Measurements from ENCODE around the gene WDR7.
A peak's percentile ranks its signal among the peaks of the same experiment; 100 is the strongest.

The WDR7 gene

DNA sequence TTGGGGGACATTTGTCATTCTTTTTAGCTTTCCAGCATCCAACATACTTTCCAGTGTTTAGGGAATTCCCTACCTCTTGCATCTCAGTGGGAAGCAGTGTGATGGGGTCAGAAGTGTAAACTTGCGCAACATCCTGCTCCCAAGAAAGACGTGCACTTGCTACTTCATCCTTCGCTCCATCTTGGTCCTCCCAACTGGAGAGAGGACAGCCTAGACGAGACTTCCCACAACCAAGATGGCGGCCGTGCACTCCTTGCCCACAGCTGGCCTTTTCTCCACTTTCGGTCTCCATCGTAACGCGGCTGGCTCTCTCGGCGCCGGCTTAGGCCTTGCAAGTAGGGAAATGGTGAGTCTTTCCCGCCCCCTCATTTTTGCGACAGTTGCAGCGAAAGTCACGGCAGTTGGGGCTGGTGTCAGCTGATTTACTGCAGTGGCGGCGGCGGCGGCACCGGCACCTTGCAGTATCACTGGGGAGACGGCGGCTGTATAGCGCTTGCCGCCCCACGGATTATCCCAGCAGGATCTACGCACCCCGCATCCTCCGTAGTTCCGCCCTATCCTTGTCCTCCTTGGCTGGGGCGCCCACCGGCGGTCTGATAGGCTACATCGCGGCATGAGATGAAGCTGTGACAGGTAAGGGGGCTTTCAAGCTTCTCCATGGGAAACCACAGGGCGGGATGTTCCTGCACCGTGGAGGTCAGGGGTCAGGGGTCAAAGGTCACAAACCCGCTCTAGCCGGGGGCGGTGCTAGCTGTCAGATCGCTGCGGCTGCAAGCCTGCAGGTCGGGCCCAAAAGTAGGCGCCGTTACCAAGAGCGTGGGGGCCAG, at the start of gene WDR7:
WDR7 (plus strand) TSS at position 416 of the 827 bp plus-strand sequence. CDS start 21,157 bp downstream, outside the sequence.
- H3K36me3 ChIP-seq (ENCODE audit: control insufficient read depth in 2 of 2, insufficient read depth in 2 of 2, low read length in 2 of 2): no peaks in the 10 kb centered on the region
- peak within 1 kb of the TSS; percentile 84 to 86 for H3K9ac ChIP-seq (ENCODE audit: low read depth in 1 of 2, low read length in 2 of 2)
- H3K27ac ChIP-seq (ENCODE audit: low read depth in 2 of 2, low read length in 2 of 2): peak within 1 kb of the TSS; percentile 82 to 87

DNA sequence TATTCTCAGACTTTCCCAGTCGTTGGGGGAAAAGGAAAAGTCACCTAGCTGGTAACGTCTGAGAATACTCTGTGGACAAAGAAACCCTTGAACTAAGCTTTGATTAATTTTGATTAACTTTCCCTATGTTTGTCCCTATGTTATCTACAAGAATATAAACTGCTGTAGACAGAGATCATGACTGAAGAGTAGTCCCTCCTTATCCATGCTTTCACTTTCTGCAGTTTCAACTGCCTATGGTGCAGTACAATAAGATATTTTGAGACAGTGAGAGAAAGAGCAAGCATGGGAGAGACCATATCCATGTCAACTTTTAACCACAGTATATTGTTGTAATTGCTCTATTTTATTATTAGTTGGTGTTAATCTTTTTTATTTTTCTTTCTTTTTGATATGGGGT, 44.5 kb upstream of the WDR7 start:
- H3K27ac ChIP-seq (ENCODE audit: low read depth in 2 of 2, low read length in 2 of 2): no peak overlapping the region
- H3K9ac ChIP-seq (ENCODE audit: low read depth in 1 of 2, low read length in 2 of 2): no peak overlapping the region
- H3K36me3 ChIP-seq (ENCODE audit: control insufficient read depth in 2 of 2, insufficient read depth in 2 of 2, low read length in 2 of 2): peaks cover 18 to 23% of the 10 kb centered on the region in 2 donors

More for the DNA sequence above, at the start of gene WDR7:
- peak within 1 kb of the TSS; percentile 98 to 99 for H3K4me3 ChIP-seq (ENCODE audit: low read length in 2 of 2)
- peaks cover 8 to 14% of the 10 kb centered on the region in 2 donors for H3K4me1 ChIP-seq (ENCODE audit: control insufficient read depth in 2 of 2, insufficient read depth in 2 of 2, low read length in 2 of 2)
- no peaks in the 10 kb centered on the region for H3K9me3 ChIP-seq (ENCODE audit: control insufficient read depth in 2 of 2, low read length in 2 of 2)
- H3K27me3 ChIP-seq (ENCODE audit: control insufficient read depth in 2 of 2, insufficient read depth in 2 of 2, low read length in 2 of 2): no peaks in the 10 kb centered on the region

DNA sequence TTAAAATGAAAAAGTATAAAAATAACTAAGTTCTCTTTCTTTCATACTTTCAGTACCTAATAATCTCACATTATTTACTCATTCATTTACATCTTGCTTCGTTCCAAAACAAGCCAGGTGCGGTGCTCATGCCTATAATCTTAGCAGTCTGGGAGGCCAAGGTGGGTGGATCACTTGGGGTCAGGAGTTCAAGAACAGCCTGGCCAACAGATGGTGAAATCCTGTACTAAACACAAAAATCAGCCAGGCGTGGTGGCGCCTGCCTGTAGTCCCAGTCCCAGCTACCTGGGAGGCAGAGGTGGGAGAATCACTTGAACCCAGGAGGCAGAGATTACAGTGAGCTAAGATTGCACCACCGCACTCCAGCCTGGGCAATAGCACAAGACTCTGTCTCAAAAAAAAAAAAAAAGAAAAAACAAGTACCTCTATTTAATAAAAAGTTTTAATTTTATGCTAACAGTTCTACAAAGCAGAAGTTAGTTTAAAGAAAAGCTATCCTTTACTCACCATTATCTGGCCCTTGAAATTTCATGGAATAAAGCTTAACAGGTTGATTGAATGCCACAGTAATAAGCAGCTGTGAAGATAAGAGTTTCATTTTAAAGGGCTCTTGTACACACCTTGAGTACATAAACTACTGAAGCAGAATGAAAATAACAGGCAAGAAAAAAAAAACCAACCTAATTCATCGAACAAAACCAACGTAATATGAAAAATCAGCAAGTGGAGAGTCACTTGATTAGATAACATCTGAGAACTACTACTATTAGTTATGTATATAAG, 35.2 kb upstream of the WDR7 start:
- H3K36me3 ChIP-seq (ENCODE audit: control insufficient read depth in 2 of 2, insufficient read depth in 2 of 2, low read length in 2 of 2): peaks cover 28 to 43% of the 10 kb centered on the region in 2 donors
- no peaks in the 10 kb centered on the region for H3K27me3 ChIP-seq (ENCODE audit: control insufficient read depth in 2 of 2, insufficient read depth in 2 of 2, low read length in 2 of 2)
- H3K27ac ChIP-seq (ENCODE audit: low read depth in 2 of 2, low read length in 2 of 2): no peak overlapping the region

More for the DNA sequence above, 44.5 kb upstream of the WDR7 start:
- H3K27me3 ChIP-seq (ENCODE audit: control insufficient read depth in 2 of 2, insufficient read depth in 2 of 2, low read length in 2 of 2): no peaks in the 10 kb centered on the region
- H3K9me3 ChIP-seq (ENCODE audit: control insufficient read depth in 2 of 2, low read length in 2 of 2): no peaks in the 10 kb centered on the region
- H3K4me3 ChIP-seq (ENCODE audit: low read length in 2 of 2): no peak overlapping the region
- H3K4me1 ChIP-seq (ENCODE audit: control insufficient read depth in 2 of 2, insufficient read depth in 2 of 2, low read length in 2 of 2): no peaks in the 10 kb centered on the region

DNA sequence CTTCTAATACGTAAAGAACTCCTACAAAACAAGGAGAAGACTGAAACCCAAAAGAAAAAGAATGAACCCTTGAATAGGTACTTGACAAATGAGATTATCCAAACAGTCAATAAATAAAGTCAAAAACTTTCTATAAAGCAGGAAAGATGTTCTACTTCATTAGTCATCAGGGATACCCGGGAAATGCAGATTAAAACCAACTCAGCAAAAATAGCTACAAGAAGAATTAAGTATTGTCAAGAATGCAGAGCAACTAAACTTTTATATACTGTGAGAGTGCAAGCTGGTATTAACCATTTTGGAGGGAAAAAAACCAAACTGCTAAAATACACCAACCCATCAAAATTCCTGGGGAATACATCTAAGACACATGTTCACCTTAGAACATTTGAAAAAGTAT, 23.2 kb upstream of the WDR7 start:
- Histone ChIP-seq H3K9me3 (ENCODE audit: control insufficient read depth in 2 of 2, low read length in 2 of 2) (no peaks in the 10 kb centered on the region), H3K27me3 (ENCODE audit: control insufficient read depth in 2 of 2, insufficient read depth in 2 of 2, low read length in 2 of 2) (no peaks in the 10 kb centered on the region), H3K4me1 (ENCODE audit: control insufficient read depth in 2 of 2, insufficient read depth in 2 of 2, low read length in 2 of 2) (peaks cover 8 to 10% of the 10 kb centered on the region in 2 donors)

More for the DNA sequence above, 35.2 kb upstream of the WDR7 start:
- Histone ChIP-seq H3K4me1 (ENCODE audit: control insufficient read depth in 2 of 2, insufficient read depth in 2 of 2, low read length in 2 of 2) (peaks cover 0 to 5% of the 10 kb centered on the region in 2 donors), H3K9me3 (ENCODE audit: control insufficient read depth in 2 of 2, low read length in 2 of 2) (no peaks in the 10 kb centered on the region), H3K9ac (ENCODE audit: low read depth in 1 of 2, low read length in 2 of 2) (no peak overlapping the region), H3K4me3 (ENCODE audit: low read length in 2 of 2) (no peak overlapping the region)

DNA sequence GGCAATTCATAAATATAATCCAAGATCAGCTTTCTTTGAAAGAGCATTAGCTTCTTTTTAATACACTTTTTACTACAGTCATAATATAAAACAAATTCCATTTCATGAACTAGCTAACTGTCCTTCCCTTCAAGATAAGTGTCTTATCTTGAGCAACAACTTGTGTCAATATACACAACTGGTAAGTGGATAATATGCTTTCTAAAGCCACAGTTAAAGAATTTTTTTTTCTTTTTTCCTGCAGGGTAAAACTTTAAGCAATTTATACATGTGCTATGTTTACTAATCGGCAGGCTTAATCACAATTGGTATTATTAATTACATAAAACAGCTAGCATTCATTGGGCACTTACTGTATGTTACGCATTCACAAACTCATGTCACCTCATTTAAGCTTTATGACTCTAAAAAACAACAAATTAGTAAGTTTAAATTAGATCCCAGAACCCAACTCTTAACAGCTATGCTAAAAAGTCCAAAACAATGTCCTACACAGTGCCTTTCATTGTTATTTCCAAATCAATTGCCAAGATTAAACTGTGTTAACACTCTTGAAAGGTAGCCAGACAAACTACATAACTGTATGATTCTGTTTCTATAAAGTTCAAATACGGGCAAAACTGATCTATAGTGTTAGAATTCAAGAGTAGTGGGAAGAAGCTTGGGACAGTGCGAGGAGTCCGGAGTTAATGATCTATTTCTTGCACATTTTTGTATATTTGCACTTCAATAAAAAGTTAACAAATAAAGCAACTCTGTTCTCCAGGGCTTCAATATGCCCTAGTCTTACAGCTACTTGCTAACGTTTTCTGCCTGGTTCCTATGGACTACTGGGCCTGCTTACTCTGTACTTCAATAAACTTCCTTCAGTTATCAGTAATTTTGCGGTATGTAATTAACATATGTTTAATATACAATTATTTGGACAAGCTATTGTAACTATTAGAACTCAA, 18.8 kb upstream of the WDR7 start:
- Histone ChIP-seq H3K4me3 (ENCODE audit: low read length in 2 of 2) (no peak overlapping the region), H3K27ac (ENCODE audit: low read depth in 2 of 2, low read length in 2 of 2) (no peak overlapping the region), H3K9ac (ENCODE audit: low read depth in 1 of 2, low read length in 2 of 2) (no peak overlapping the region), H3K4me1 (ENCODE audit: control insufficient read depth in 2 of 2, insufficient read depth in 2 of 2, low read length in 2 of 2) (peaks cover 14 to 15% of the 10 kb centered on the region in 2 donors), H3K27me3 (ENCODE audit: control insufficient read depth in 2 of 2, insufficient read depth in 2 of 2, low read length in 2 of 2) (no peaks in the 10 kb centered on the region), H3K36me3 (ENCODE audit: control insufficient read depth in 2 of 2, insufficient read depth in 2 of 2, low read length in 2 of 2) (peaks cover 0 to 5% of the 10 kb centered on the region in 2 donors), H3K9me3 (ENCODE audit: control insufficient read depth in 2 of 2, low read length in 2 of 2) (no peaks in the 10 kb centered on the region)

More for the DNA sequence above, 23.2 kb upstream of the WDR7 start:
- H3K4me3 ChIP-seq (ENCODE audit: low read length in 2 of 2): no peak overlapping the region
- H3K27ac ChIP-seq (ENCODE audit: low read depth in 2 of 2, low read length in 2 of 2): no peak overlapping the region
- no peak overlapping the region for H3K9ac ChIP-seq (ENCODE audit: low read depth in 1 of 2, low read length in 2 of 2)
- H3K36me3 ChIP-seq (ENCODE audit: control insufficient read depth in 2 of 2, insufficient read depth in 2 of 2, low read length in 2 of 2): peaks cover 5 to 16% of the 10 kb centered on the region in 2 donors

DNA sequence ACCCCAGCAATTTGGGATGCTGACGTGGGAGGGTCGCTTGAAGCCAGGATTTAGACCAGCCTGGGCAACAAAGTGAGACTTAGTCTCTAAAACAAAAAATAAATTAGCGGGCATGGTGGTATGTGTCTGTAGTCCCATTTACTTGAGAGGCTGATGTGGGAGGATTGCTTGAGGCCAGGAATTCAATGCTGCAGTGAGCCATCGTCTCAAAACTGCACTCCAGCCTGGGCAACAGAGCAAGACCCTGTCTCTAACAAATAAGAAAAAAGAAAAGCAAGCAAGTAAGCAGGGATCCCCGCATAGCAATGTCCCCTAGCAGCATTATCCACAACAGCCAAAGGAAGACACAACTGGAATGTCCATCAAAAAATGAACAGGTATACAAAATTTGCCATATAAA, 16.2 kb upstream of the WDR7 start:
- Histone ChIP-seq H3K4me1 (ENCODE audit: control insufficient read depth in 2 of 2, insufficient read depth in 2 of 2, low read length in 2 of 2) (peaks cover 14 to 18% of the 10 kb centered on the region in 2 donors), H3K27ac (ENCODE audit: low read depth in 2 of 2, low read length in 2 of 2) (no peak overlapping the region), H3K9ac (ENCODE audit: low read depth in 1 of 2, low read length in 2 of 2) (no peak overlapping the region), H3K27me3 (ENCODE audit: control insufficient read depth in 2 of 2, insufficient read depth in 2 of 2, low read length in 2 of 2) (no peaks in the 10 kb centered on the region), H3K4me3 (ENCODE audit: low read length in 2 of 2) (no peak overlapping the region), H3K36me3 (ENCODE audit: control insufficient read depth in 2 of 2, insufficient read depth in 2 of 2, low read length in 2 of 2) (peaks cover 0 to 5% of the 10 kb centered on the region in 2 donors), H3K9me3 (ENCODE audit: control insufficient read depth in 2 of 2, low read length in 2 of 2) (no peaks in the 10 kb centered on the region)

DNA sequence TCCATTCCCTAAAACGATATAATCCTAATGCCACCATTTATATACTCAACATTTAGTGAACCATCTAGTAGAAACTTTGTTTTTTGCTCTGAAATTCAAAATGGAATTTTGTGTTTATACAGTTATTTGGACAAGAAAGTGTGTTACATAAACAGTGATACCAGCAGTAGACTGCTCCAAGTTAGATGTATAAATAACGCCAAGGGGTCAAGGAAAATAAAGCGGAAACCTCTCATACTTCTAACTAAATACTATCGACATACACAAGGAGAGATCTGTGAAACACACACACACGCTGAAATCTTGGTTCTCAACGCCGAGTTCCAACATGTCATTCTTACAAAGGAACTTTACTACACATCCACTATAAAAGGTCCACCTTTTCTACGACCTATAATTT, 14.0 kb upstream of the WDR7 start:
- Histone ChIP-seq H3K27me3 (ENCODE audit: control insufficient read depth in 2 of 2, insufficient read depth in 2 of 2, low read length in 2 of 2) (no peaks in the 10 kb centered on the region), H3K4me3 (ENCODE audit: low read length in 2 of 2) (peak overlapping the region; percentile 81 to 94), H3K36me3 (ENCODE audit: control insufficient read depth in 2 of 2, insufficient read depth in 2 of 2, low read length in 2 of 2) (peaks cover 0 to 5% of the 10 kb centered on the region in 2 donors), H3K9ac (ENCODE audit: low read depth in 1 of 2, low read length in 2 of 2) (peak overlapping the region; percentile 88 to 96), H3K4me1 (ENCODE audit: control insufficient read depth in 2 of 2, insufficient read depth in 2 of 2, low read length in 2 of 2) (peaks cover 10 to 14% of the 10 kb centered on the region in 2 donors), H3K27ac (ENCODE audit: low read depth in 2 of 2, low read length in 2 of 2) (peak overlapping the region; percentile 93 to 94), H3K9me3 (ENCODE audit: control insufficient read depth in 2 of 2, low read length in 2 of 2) (no peaks in the 10 kb centered on the region)

DNA sequence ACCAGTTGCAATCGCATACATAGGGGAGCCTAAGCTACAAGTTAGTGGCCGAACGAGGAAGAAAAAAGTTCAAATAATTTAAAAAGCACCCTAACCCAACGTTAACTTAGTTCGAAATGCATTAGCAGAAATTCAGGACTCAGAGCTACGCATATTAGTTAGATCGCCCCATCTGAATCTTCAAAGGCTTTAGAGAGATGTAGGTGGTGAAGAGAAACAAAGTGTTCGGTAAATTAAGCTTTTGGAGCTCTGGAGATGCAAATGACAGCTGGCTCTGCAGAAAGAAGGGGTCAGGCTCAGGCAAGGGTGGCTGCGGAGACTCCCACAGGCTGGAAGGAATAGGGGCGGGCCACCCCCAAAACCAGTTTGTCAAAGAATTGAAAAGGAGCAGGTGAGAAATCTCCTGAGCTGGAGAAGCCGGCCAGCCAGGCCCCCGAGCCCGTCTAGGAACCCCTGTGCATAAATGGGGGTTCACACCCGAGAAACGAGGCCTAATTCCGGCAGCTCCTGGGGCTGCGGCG, 13.4 kb upstream of the WDR7 start:
- Histone ChIP-seq H3K4me1 (ENCODE audit: control insufficient read depth in 2 of 2, insufficient read depth in 2 of 2, low read length in 2 of 2) (peaks cover 4 to 12% of the 10 kb centered on the region in 2 donors), H3K27me3 (ENCODE audit: control insufficient read depth in 2 of 2, insufficient read depth in 2 of 2, low read length in 2 of 2) (no peaks in the 10 kb centered on the region), H3K9ac (ENCODE audit: low read depth in 1 of 2, low read length in 2 of 2) (peak overlapping the region; percentile 88 to 96), H3K36me3 (ENCODE audit: control insufficient read depth in 2 of 2, insufficient read depth in 2 of 2, low read length in 2 of 2) (peaks cover 0 to 5% of the 10 kb centered on the region in 2 donors), H3K27ac (ENCODE audit: low read depth in 2 of 2, low read length in 2 of 2) (peak overlapping the region; percentile 93 to 94), H3K4me3 (ENCODE audit: low read length in 2 of 2) (peak overlapping the region; percentile 81 to 94), H3K9me3 (ENCODE audit: control insufficient read depth in 2 of 2, low read length in 2 of 2) (no peaks in the 10 kb centered on the region)
